ENCODE measurements around the gene IFFO2.

GRCh38 chr1:18915341-18915740 lies 41.1 kb downstream of the IFFO2 start:
- TF ChIP-seq CTCF (IDR thresholded peaks at IDR 0.05) = no peak
- TF ChIP-seq POLR2A (IDR thresholded peaks at IDR 0.05) = no peak
- TF ChIP-seq POLR2AphosphoS5 (IDR thresholded peaks at IDR 0.05) = no peak

All from prostate gland (tissue), 2 donors.